Measurements from ENCODE around the gene HUS1.
"Not testable (repeated sequence)": the region's sequence is repeated elsewhere in the genome, so short reads cannot be mapped to it uniquely, and the experiment has no call there.

The HUS1 gene

GRCh38 chr7:47943676-47944474, 35.5 kb downstream of the HUS1 start:
- no peak for DNase-seq

GRCh38 chr7:47942651-47943050, 36.8 kb downstream of the HUS1 start:
- not testable (repeated sequence) for DNase-seq

- DNase-seq, result no peak
These were observed 37.3 kb downstream of the HUS1 start for GRCh38 chr7:47942132-47942531.

GRCh38 chr7:47941136-47941844, 38.1 kb downstream of the HUS1 start:
- peak; percentile 83 for DNase-seq

GRCh38 chr7:47940088-47941013, 39.1 kb downstream of the HUS1 start:
- DNase-seq, result no peak

DNA sequence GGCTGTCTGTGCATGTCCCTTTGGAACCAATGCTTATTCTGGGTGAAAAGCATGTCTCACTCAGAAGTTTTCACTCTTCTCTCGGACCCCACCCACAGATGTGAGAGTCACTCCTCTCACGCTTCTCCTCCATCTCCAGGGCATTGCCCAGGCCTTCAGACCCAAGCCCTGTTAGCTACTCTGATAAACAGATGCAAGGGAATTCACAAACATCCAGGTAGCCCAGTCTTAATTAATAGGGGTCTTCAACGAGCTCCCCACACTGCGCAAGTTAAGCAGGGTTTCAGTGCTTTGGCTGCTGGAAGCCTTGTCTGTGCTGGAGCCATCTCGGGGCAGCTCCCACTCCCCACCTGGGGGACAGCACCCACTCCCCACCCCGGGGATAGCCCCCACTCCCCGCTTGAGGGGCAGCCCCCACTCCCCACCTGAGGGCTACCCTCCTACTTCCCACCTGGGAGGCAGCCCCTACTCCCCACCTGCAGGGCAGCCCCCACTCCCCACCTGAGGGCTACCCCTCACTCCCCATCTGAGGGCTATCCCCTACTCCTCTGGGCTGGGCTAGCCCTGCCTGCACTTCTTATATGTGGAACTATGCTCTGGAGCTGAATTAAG, 39.9 kb downstream of the HUS1 start:
- DNase-seq, result no peak

DNA sequence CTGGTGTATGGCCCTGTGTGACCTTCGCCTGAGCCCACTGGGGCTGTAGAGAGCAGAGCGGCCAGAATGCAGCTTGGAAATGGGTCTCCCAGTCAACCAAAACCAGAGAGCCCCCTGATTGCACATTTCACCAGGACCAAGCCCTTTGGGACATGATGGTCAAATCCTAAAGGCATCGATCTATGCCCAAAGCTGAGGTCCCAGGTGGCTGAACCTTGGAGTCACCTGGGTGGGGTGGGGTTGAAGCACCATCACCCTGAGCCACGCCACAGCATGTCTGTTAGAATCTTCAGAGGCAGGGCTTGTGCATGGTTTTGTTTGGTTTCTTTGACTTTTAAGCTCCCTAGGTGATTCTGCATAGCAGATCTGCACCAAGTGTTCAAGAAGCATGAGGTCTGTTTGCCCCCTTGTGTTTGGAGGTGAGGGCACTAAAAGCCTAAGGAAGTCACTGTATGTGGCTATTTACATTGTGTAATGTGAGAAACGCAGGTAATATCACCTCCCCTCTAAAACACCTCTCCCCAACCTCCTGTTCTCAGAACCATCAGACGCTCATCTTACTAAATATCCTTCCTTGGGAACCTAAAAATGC, 40.7 kb downstream of the HUS1 start:
- no peak for DNase-seq

- peak; percentile 28 for DNase-seq
These were observed 41.5 kb downstream of the HUS1 start for GRCh38 chr7:47937711-47938573.

- peak; percentile 47 for DNase-seq
These were observed 42.2 kb downstream of the HUS1 start for GRCh38 chr7:47937065-47937687.

DNA sequence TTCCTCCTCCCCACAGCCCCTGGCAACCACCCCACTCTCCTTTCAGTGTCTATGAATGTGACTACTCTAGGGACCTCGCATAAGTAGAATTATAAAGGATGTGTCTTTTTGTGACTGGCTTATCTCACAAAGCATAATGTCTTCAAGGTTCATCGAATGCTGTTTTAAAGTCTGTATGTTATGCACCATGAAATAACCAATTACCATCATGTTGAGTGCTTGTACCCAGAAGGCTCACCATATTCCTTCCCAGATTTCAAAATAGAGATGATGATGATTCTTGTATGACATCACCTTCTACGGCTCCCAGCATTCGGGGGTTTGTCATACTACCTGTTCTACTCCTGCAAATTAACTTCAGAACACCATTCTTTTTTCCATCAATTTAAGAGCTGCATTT, 43.1 kb downstream of the HUS1 start:
- no peak for DNase-seq

- no peak for DNase-seq
These were observed 44.1 kb downstream of the HUS1 start for GRCh38 chr7:47935336-47935735.

GRCh38 chr7:47934831-47935230, 44.6 kb downstream of the HUS1 start:
- no peak for DNase-seq

DNA sequence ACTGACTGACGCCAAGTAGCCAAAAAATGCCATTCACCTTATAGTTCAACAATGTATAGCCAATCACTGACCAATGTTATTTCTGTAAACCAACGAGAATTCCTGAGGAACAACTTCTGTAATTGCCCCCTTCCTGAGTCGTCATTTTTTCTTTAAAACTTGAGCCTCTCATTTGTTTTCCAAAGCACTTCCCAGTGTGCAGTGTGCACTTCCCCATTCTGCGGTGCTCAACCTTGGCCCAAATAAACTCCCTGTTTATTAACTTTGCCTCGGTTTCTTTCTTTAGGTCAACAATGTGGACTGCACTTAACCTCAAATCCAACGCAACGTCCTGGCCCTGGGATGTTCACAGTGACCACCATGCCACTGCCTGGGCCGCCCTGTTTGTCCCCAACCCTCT, 46.2 kb downstream of the HUS1 start:
- DNase-seq, result no peak

DNA sequence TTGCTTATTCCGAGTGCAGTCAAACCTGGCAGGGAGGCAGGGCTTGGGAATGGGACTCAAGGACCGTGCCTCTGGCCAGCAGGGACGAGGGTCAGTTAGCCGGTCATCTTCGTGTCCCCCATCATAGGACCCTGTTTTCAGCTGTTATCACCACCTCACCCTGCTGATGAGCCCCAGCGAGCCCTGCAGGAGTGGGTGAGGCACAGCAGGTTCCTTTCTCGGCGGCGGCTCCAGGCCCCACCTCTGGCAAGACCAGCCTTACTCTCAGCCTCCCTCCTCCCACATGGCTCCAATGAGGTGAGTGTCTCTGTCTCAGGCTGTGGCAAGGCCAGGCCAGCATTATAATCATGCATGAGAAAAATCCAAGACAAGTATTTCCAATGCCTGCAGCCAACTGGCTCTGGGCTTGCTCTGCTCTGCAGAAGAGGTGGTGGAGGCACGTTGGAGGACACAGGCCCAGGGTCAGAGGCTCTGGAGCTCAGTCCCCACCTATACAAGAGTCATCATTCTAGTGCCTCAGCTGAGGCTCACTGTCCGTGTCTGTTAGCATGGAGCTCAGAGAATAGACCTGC, 46.9 kb downstream of the HUS1 start:
- DNase-seq, result no peak

DNA sequence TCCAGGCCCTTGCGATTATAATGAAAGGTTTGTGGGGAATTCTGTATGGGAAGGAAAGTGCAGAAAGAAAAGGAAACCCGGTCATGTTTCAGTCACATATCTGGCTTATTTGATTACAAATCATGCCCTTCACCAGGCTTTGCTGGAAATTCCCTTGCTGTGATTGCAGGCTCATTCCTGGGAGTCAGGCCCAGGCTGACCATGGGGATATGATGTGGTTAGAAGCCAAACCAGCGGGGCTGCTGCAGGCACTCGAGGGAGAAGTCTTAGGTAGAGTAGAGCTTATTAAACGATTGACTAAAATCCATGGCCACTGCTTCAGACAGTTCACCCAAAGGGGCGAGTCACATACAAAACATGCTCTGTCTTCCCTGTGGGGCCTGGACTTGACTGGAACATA, 47.4 kb downstream of the HUS1 start:
- DNase-seq, result no peak

DNA sequence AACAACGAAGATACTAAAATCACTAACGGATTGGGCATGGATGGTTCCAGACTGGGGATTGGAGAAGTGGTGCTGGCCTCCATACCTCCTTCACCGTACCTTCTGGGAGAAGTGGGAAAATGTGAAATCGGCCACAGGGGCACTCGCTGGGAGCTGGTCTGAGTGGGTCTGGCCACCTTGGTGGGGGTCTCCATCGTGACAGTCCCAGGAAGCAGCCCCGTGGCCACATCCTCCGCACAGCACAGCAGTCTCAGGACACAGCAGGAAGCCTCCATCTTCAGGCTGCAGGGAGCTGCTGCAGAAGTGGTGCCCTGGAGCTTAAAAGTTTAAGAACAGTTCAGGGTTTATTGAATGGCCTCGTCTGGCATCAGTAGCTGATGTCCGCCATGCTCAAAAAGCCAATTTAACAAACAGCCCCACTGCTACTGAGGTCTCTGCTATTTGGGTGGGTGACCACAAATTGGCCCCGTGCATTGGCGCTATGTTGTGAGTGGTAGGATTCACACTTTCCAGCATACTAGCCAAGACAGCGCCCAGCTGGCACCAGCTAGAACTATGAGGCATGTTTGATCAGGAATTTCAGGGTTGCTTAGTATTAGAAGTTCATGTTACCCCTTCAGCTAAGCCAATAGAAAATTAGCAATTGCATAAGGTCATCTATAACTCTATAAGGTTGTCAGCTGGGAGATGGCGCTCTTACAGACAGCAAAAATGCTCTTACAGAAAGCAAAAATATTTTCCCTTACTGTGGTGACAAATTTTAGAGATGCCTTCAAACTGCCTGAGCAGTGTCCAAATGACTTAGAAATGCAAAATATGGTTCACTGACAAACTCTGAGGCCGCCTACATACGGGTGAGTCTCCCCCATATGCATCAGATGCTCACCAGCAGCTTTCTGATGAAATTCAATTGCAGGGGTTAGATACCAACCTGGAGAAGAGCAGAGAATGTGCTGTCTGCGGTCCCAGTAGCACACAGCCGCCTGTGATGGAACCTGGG, 48.1 kb downstream of the HUS1 start:
- no peak for DNase-seq

DNA sequence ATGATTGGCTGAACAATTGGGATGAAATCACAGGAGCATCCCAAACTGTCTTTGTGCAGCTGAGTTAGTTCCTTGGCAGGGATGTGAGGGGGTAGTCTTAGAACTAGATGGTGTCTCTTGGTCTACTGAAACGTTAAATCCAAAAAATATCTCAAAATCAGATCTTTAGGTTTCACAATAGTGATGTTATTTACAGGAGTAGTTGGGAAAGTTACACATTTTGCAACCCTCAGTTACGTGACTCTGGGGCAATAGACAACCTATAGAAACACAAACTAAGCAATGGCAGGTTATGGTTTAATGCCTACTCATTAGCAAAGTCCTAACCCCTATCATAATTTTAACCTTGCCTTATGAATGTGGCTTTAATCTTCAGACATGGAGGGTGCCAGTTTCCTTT, 55.1 kb downstream of the HUS1 start:
- DNase-seq, result no peak

GRCh38 chr7:47923081-47923875, 56.1 kb downstream of the HUS1 start:
- not testable (repeated sequence) for DNase-seq

All from MV-4-11 (cell line).